ENCODE measurements around the gene CRCP.

DNA sequence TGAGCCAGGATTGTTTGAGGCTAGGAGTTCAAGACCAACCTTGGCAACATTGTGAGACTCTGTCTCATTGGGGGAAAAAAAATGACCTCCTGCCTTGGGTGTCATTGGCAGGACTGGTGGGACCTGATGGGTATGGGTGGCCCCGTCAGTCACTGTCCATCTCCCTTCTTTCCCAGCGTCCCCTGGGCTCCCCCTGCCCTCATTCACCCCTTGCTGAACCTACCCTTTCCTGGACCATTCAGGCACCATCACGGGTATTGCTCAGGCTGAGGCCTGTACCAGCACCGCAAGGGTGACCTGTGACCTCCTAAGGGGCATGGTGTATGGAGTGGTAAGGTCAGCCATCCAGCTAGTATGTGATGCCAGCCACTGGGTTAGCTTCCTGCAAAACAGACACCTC, 19.6 kb upstream of the CRCP start:
- TF ChIP-seq, protein P1, sequence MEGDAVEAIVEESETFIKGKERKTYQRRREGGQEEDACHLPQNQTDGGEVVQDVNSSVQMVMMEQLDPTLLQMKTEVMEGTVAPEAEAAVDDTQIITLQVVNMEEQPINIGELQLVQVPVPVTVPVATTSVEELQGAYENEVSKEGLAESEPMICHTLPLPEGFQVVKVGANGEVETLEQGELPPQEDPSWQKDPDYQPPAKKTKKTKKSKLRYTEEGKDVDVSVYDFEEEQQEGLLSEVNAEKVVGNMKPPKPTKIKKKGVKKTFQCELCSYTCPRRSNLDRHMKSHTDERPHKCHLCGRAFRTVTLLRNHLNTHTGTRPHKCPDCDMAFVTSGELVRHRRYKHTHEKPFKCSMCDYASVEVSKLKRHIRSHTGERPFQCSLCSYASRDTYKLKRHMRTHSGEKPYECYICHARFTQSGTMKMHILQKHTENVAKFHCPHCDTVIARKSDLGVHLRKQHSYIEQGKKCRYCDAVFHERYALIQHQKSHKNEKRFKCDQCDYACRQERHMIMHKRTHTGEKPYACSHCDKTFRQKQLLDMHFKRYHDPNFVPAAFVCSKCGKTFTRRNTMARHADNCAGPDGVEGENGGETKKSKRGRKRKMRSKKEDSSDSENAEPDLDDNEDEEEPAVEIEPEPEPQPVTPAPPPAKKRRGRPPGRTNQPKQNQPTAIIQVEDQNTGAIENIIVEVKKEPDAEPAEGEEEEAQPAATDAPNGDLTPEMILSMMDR (IDR thresholded peaks at IDR 0.05; ENCODE audit: low read length) = no peak
- TF ChIP-seq EZH2 (optimal IDR thresholded peaks at IDR 0.05; ENCODE audit: low read depth, low read length) (no peak), EZH2phosphoT487 (IDR thresholded peaks at IDR 0.05; ENCODE audit: low read length) (no peak)

All from MM.1S (cell line).